ENCODE data around the gene RUFY3. TPM values are rescaled to one million over a fixed set of nuclear protein-coding genes. Genes with fewer than 3 reads are reported as not detected.

Gene RUFY3
- total RNA-seq, 1 experiment from 2014 or later: 32.9 TPM

DNA sequence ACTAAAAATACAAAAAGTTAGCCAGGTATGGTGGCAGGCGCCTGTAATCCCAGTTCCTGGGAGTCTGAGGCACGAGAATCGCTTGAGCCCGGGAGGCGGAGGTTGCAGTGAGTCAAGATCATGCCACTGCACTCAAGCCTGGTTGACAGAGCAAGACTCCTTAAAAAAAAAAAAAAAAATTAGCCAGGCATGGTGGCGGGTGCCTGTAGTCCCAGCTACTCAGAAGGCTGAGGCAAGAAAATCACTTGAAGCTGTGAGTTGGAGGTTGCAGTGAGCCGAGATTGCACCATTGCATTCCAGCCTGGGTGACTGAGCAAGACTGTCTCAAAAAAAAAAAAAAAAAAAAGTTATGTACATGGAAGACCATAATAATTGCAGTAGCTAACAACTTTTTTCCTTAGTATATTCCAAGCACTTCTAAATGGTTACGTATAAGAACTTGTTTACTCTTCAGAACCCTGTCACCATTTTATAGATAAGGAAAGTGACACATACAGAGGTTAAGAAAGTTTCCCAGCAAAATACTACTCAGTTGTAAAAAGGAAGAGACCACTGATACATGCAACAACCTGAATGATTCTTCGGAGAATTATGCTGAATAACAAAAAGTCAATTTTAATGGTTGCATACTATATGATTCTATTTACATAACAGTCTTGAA, 24.5 kb downstream of the RUFY3 start:
- ChIA-PET POLR2A (interaction anchor here (1.3 kb wide), 1 partner anchor 12 kb away, joined by 3 read pairs; no protein-coding TSS in a partner anchor), CTCF (no interaction called here), RAD21 (ENCODE audit: low non-redundant PET in 1 of 2, low total read pairs in 2 of 2, uncharacterized antibody in 2 of 2, unreplicated experiment in 2 of 2) (no interaction called here)
- TF ChIP-seq, protein P1, sequence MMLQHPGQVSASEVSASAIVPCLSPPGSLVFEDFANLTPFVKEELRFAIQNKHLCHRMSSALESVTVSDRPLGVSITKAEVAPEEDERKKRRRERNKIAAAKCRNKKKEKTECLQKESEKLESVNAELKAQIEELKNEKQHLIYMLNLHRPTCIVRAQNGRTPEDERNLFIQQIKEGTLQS (IDR thresholded peaks at IDR 0.05): no peak
- TF ChIP-seq EZH2 (IDR thresholded peaks at IDR 0.05) (no peak), EGR1 (IDR thresholded peaks at IDR 0.05; ENCODE audit: low read depth) (no peak), RAD21 (IDR thresholded peaks at IDR 0.05; ENCODE audit: low read depth) (no peak), SIN3A (IDR thresholded peaks at IDR 0.05; ENCODE audit: low read depth) (no peak), ZFX (IDR thresholded peaks at IDR 0.05) (no peak), TCF7L2 (IDR thresholded peaks at IDR 0.05; ENCODE audit: borderline replicate concordance, extremely low read depth, insufficient read depth, insufficient read length) (no peak), FOSL1 (IDR thresholded peaks at IDR 0.05; ENCODE audit: low read depth) (no peak), SP1 (IDR thresholded peaks at IDR 0.05; ENCODE audit: low read depth) (no peak), SRF (IDR thresholded peaks at IDR 0.05; ENCODE audit: low read depth) (no peak), ELF1 (IDR thresholded peaks at IDR 0.05; ENCODE audit: borderline replicate concordance, low read depth) (no peak), CEBPB (IDR thresholded peaks at IDR 0.05; ENCODE audit: low read depth) (no peak), POLR2AphosphoS5 (IDR thresholded peaks at IDR 0.05; ENCODE audit: low read depth, low read length) (no peak), POLR2A (IDR thresholded peaks at IDR 0.05; ENCODE audit: borderline replicate concordance, extremely low read depth, insufficient read depth, insufficient read length) (no peak), JUND (IDR thresholded peaks at IDR 0.05) (no peak), EZH2phosphoT487 (IDR thresholded peaks at IDR 0.05; ENCODE audit: borderline replicate concordance) (no peak)
- TF ChIP-seq, protein P2, sequence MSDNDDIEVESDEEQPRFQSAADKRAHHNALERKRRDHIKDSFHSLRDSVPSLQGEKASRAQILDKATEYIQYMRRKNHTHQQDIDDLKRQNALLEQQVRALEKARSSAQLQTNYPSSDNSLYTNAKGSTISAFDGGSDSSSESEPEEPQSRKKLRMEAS (IDR thresholded peaks at IDR 0.05): no peak
- TF ChIP-seq, protein P3, sequence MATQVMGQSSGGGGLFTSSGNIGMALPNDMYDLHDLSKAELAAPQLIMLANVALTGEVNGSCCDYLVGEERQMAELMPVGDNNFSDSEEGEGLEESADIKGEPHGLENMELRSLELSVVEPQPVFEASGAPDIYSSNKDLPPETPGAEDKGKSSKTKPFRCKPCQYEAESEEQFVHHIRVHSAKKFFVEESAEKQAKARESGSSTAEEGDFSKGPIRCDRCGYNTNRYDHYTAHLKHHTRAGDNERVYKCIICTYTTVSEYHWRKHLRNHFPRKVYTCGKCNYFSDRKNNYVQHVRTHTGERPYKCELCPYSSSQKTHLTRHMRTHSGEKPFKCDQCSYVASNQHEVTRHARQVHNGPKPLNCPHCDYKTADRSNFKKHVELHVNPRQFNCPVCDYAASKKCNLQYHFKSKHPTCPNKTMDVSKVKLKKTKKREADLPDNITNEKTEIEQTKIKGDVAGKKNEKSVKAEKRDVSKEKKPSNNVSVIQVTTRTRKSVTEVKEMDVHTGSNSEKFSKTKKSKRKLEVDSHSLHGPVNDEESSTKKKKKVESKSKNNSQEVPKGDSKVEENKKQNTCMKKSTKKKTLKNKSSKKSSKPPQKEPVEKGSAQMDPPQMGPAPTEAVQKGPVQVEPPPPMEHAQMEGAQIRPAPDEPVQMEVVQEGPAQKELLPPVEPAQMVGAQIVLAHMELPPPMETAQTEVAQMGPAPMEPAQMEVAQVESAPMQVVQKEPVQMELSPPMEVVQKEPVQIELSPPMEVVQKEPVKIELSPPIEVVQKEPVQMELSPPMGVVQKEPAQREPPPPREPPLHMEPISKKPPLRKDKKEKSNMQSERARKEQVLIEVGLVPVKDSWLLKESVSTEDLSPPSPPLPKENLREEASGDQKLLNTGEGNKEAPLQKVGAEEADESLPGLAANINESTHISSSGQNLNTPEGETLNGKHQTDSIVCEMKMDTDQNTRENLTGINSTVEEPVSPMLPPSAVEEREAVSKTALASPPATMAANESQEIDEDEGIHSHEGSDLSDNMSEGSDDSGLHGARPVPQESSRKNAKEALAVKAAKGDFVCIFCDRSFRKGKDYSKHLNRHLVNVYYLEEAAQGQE (IDR thresholded peaks at IDR 0.05; ENCODE audit: low read depth): no peak
- TF ChIP-seq, protein P4, sequence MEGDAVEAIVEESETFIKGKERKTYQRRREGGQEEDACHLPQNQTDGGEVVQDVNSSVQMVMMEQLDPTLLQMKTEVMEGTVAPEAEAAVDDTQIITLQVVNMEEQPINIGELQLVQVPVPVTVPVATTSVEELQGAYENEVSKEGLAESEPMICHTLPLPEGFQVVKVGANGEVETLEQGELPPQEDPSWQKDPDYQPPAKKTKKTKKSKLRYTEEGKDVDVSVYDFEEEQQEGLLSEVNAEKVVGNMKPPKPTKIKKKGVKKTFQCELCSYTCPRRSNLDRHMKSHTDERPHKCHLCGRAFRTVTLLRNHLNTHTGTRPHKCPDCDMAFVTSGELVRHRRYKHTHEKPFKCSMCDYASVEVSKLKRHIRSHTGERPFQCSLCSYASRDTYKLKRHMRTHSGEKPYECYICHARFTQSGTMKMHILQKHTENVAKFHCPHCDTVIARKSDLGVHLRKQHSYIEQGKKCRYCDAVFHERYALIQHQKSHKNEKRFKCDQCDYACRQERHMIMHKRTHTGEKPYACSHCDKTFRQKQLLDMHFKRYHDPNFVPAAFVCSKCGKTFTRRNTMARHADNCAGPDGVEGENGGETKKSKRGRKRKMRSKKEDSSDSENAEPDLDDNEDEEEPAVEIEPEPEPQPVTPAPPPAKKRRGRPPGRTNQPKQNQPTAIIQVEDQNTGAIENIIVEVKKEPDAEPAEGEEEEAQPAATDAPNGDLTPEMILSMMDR (IDR thresholded peaks at IDR 0.05 in 2 of 3, conservative IDR thresholded peaks at IDR 0.05 in 1 of 3; ENCODE audit: borderline replicate concordance in 1 of 3, insufficient read depth in 1 of 3, low read depth in 2 of 3, low read length in 2 of 3): no peak
- ATAC-seq: no peak
- intact Hi-C loops (cut with micrococcal nuclease): no loop called here
- Histone ChIP-seq H3K4me3 (replicated peaks in 1 of 2; ENCODE audit: low read depth in 1 of 2, low read length in 2 of 2) (no peak overlapping the region), H3K9me3 (ENCODE audit: control insufficient read depth in 1 of 2, insufficient read depth in 1 of 2, low read depth in 1 of 2, low read length in 2 of 2) (no peaks in the 10 kb centered on the region), H3K36me3 (ENCODE audit: control insufficient read depth in 1 of 2, insufficient read depth in 2 of 2, low read length in 2 of 2) (no peaks in the 10 kb centered on the region), H3K9ac (ENCODE audit: low read length) (no peak overlapping the region), H2AFZ (ENCODE audit: low read depth, low read length, poor library complexity, severe bottlenecking) (no peak overlapping the region), H3K27ac (ENCODE audit: low read depth, low read length) (no peak overlapping the region), H4K20me1 (ENCODE audit: insufficient read depth) (no peaks in the 10 kb centered on the region), H3K4me2 (ENCODE audit: low read length) (no peak overlapping the region), H3K79me2 (ENCODE audit: insufficient read depth, low read length) (peaks cover 6% of the 10 kb centered on the region; the same call in 1 of the 2 replicates), H3K4me1 (ENCODE audit: control insufficient read depth in 1 of 2, insufficient read depth in 2 of 2, low read length in 2 of 2) (no peaks in the 10 kb centered on the region), H3K9me2 (ENCODE audit: insufficient read depth) (no peaks in the 10 kb centered on the region), H3K27me3 (ENCODE audit: insufficient read depth, low read length) (no peaks in the 10 kb centered on the region)
- no peak for DNase-seq (ENCODE audit: low read depth, low spot score)
- BruUV-seq (replicated peaks): no TSS peak

Measured in HCT116 (cell line).